PC-3 (cell line): ENCODE data around the gene FHL3. TPM values are rescaled to one million over a fixed set of nuclear protein-coding genes. Genes with fewer than 3 reads are reported as not detected.

Source experiments
- ATAC-seq: fragments of 200-7000 bp; cut with Tn5 transposase; 2 replicates; pipeline ENCODE4 v1.9.1; 2020; ENCODE audit warnings: mild to moderate bottlenecking, moderate library complexity
- BruUV-seq: library from RNA; stranded (reverse); fragments of 400-500 nt; replicated peaks from 2 replicates; lab custom pipeline; 2021; lab: Mats Ljungman, UMichigan
- CTCF ChIA-PET: fragments of 300-600 bp; sonication (Branson Sonifier 250); formaldehyde crosslinking; loops from one replicate; lab custom pipeline; 2022; ENCODE audit warnings: antibody characterized with exemption; lab: Charles Lee
- POLR2A ChIA-PET: fragments of 300-600 bp; sonication (Branson Sonifier 250); formaldehyde crosslinking; loops from one replicate; lab custom pipeline; 2022; ENCODE audit warnings: antibody characterized with exemption; ENCODE audit not compliant: unreplicated experiment; lab: Charles Lee
- DNase-seq: peaks from one replicate; pipeline ENCODE4 v3.0.0-alpha.2; 2015
- H2AFZ ChIP-seq: fragments of 300-600 bp; sonication (generic); 2 replicates; pipeline ENCODE4 v1.6.0; 2016; ENCODE audit warnings: antibody characterized with exemption, low read length
- H3F3A ChIP-seq: fragments of 300-600 bp; sonication (generic); one replicate; pipeline ENCODE4 v1.6.0; 2017; ENCODE audit warnings: antibody characterized with exemption, low read length, control low read depth, mild to moderate bottlenecking; ENCODE audit not compliant: unreplicated experiment
- H3K27ac ChIP-seq: fragments of 300-600 bp; sonication (generic); 2 replicates; pipeline ENCODE4 v1.5.1; 2016; ENCODE audit warnings: mild to moderate bottlenecking, low read length
- H3K27me3 ChIP-seq: fragments of 300-600 bp; sonication (generic); 2 replicates; pipeline ENCODE4 v1.6.1; 2016; ENCODE audit warnings: low read length, mixed read lengths
- H3K36me3 ChIP-seq: fragments of 300-600 bp; sonication (generic); 2 replicates; pipeline ENCODE4 v1.6.1; 2016; ENCODE audit warnings: low read depth, mixed run types, low read length, mixed read lengths
- H3K4me1 ChIP-seq: fragments of 300-600 bp; sonication (generic); 2 replicates; pipeline ENCODE4 v1.5.1; 2016; ENCODE audit warnings: low read length; ENCODE audit not compliant: insufficient read depth
- H3K4me2 ChIP-seq: fragments of 300-600 bp; sonication (generic); 2 replicates; pipeline ENCODE4 v1.6.0; 2016; ENCODE audit warnings: low read length
- H3K4me3 ChIP-seq: fragments of 300-600 bp; sonication (generic); 2 replicates; pipeline ENCODE4 v1.5.1; 2016; ENCODE audit warnings: mild to moderate bottlenecking, low read length, mixed read lengths
- H3K79me2 ChIP-seq: fragments of 300-600 bp; sonication (generic); 2 replicates; pipeline ENCODE4 v1.6.1; 2017; ENCODE audit warnings: low read length, mixed read lengths
- H3K9ac ChIP-seq: fragments of 300-600 bp; sonication (generic); 2 replicates; pipeline ENCODE4 v1.6.0; 2016; ENCODE audit warnings: mild to moderate bottlenecking, low read length
- H3K9me2 ChIP-seq: fragments of 300-600 bp; sonication (generic); replicated peaks from 2 replicates; pipeline ENCODE4 v1.6.1; 2016; ENCODE audit warnings: mixed run types, low read length, mixed read lengths
- H3K9me3 ChIP-seq: fragments of 300-600 bp; sonication (generic); 2 replicates; pipeline ENCODE4 v1.6.1; 2016; ENCODE audit warnings: low read length, mixed read lengths
- H4K20me1 ChIP-seq: fragments of 300-600 bp; sonication (generic); 2 replicates; pipeline ENCODE4 v1.6.1; 2016; ENCODE audit warnings: low read length, mixed read lengths
- CTCF ChIP-seq: fragments of 300-600 bp; sonication (generic); conservative IDR thresholded peaks from 2 replicates; pipeline ENCODE4 v1.5.1; 2017; ENCODE audit warnings: antibody characterized with exemption, low read depth, mild to moderate bottlenecking, low read length
- EZH2 ChIP-seq: fragments of 300-600 bp; sonication (generic); IDR thresholded peaks from one replicate; pipeline ENCODE4 v1.6.1; 2017; ENCODE audit warnings: antibody characterized with exemption, mild to moderate bottlenecking, low read length; ENCODE audit not compliant: unreplicated experiment
- EZH2phosphoT487 ChIP-seq: fragments of 300-600 bp; sonication (generic); IDR thresholded peaks from 2 replicates; pipeline ENCODE4 v1.6.1; 2018; ENCODE audit warnings: mild to moderate bottlenecking, antibody characterized with exemption, low read length, borderline replicate concordance
- intact Hi-C: fragments of 100-400 bp; cut with micrococcal nuclease; formaldehyde crosslinking; loops from 2 replicates; pipeline ENCODE4 v1.9.0; 2023
- total RNA-seq: library from RNA; depleted of rRNA; stranded (reverse); fragments of >200 nt; gene quantifications from 2 replicates; pipeline ENCODE4 v1.2.3, GENCODE V29; 2014

The FHL3 gene
- total RNA-seq, 1 experiment from 2014 or later, result 6.3 TPM

- Histone ChIP-seq H2AFZ (no peak overlapping the region), H4K20me1 (no peaks in the 10 kb centered on the region), H3K27me3 (peaks cover 33% of the 10 kb centered on the region), H3K4me2 (no peak overlapping the region), H3K36me3 (no peaks in the 10 kb centered on the region), H3K4me3 (no peak overlapping the region), H3K4me1 (no peaks in the 10 kb centered on the region), H3K9me2 (no peaks in the 10 kb centered on the region), H3F3A (no peaks in the 10 kb centered on the region), H3K79me2 (no peaks in the 10 kb centered on the region), H3K9ac (no peak overlapping the region), H3K27ac (no peak overlapping the region), H3K9me3 (no peaks in the 10 kb centered on the region)
- ATAC-seq (no peak), DNase-seq (no peak)
- intact Hi-C loops, result no loop called here
- ChIA-PET POLR2A (no interaction called here), CTCF (no interaction called here)
- BruUV-seq, result no TSS peak
- TF ChIP-seq CTCF (no peak), EZH2phosphoT487 (no peak), EZH2 (no peak)
Measured at GRCh38 chr1:38044221-38045215, 39.2 kb upstream of the FHL3 start.

- BruUV-seq, result no TSS peak
- H3K9me2 ChIP-seq, result no peaks in the 10 kb centered on the region
- H3K9ac ChIP-seq, result no peak overlapping the region
- no peak overlapping the region for H3K27ac ChIP-seq
- H3K79me2 ChIP-seq, result no peaks in the 10 kb centered on the region
- H2AFZ ChIP-seq, result no peak overlapping the region
- H3K36me3 ChIP-seq, result no peaks in the 10 kb centered on the region
- H3K27me3 ChIP-seq, result peaks cover 33% of the 10 kb centered on the region
- ATAC-seq, result no peak
- intact Hi-C loops, result no loop called here
- TF ChIP-seq EZH2 (no peak), EZH2phosphoT487 (no peak), CTCF (no peak)
- no peak for DNase-seq
- H4K20me1 ChIP-seq, result no peaks in the 10 kb centered on the region
- peaks cover 4% of the 10 kb centered on the region; the same call in 1 of the 2 replicates for H3K4me1 ChIP-seq
- no peaks in the 10 kb centered on the region for H3F3A ChIP-seq
- H3K4me3 ChIP-seq, result no peak overlapping the region
- no peaks in the 10 kb centered on the region for H3K9me3 ChIP-seq
- ChIA-PET CTCF (no interaction called here), POLR2A (no interaction called here)
- no peak overlapping the region for H3K4me2 ChIP-seq
Measured at GRCh38 chr1:38043036-38043747, 37.9 kb upstream of the FHL3 start.
